Measurements from ENCODE around the gene FAM47A.

Gene FAM47A

GRCh38 chrX:34132028-34132427 is at the start of gene FAM47A:
TSS of gene FAM47A (minus strand) at chrX:34132314. CDS start at chrX:34132278, 36 bp downstream.
- DNase-seq (ENCODE audit: low spot score): no peak

GRCh38 chrX:34147345-34147744 is 15.2 kb upstream of the FAM47A start:
- no peak for DNase-seq (ENCODE audit: low spot score)

- no peak for DNase-seq (ENCODE audit: low spot score)
Measured at GRCh38 chrX:34146906-34147305, 14.8 kb upstream of the FAM47A start.

GRCh38 chrX:34144246-34144645 is 12.1 kb upstream of the FAM47A start:
- no peak for DNase-seq (ENCODE audit: low spot score)

- no peak for DNase-seq (ENCODE audit: low spot score)
Measured at GRCh38 chrX:34140816-34141215, 8.7 kb upstream of the FAM47A start.

GRCh38 chrX:34130980-34131744 is 952 bp downstream of the FAM47A start:
- no peak for DNase-seq (ENCODE audit: low spot score)

- no peak for DNase-seq (ENCODE audit: low spot score)
Measured at GRCh38 chrX:34130501-34130900, 1.6 kb downstream of the FAM47A start.

- no peak for DNase-seq (ENCODE audit: low spot score)
Measured at GRCh38 chrX:34126011-34126410, 6.1 kb downstream of the FAM47A start.

- DNase-seq (ENCODE audit: low spot score): no peak
Measured at GRCh38 chrX:34119122-34119521, 13.0 kb downstream of the FAM47A start.

GRCh38 chrX:34112459-34112858 is 19.7 kb downstream of the FAM47A start:
- DNase-seq (ENCODE audit: low spot score): no peak

Measured in germinal center (tissue), 1 donor.